Measurements from ENCODE around the gene RALA.
"Not testable (repeated sequence)": the region's sequence is repeated elsewhere in the genome, so short reads cannot be mapped to it uniquely, and the experiment has no call there.

The RALA gene

GRCh38 chr7:39686261-39686924 is 63.0 kb downstream of the RALA start:
- no peak for DNase-seq (ENCODE audit: low read depth)

- no peak for DNase-seq (ENCODE audit: low read depth)
Observed at GRCh38 chr7:39688611-39689480, 65.5 kb downstream of the RALA start.

GRCh38 chr7:39691821-39692220 is 68.4 kb downstream of the RALA start:
- DNase-seq (ENCODE audit: low read depth), result no peak

- not testable (repeated sequence) for DNase-seq (ENCODE audit: low read depth)
Observed at GRCh38 chr7:39693086-39693485, 69.7 kb downstream of the RALA start.

- DNase-seq (ENCODE audit: low read depth), result no peak
Observed at GRCh38 chr7:39693812-39694211, 70.4 kb downstream of the RALA start.

- no peak for DNase-seq (ENCODE audit: low read depth)
Observed at GRCh38 chr7:39695852-39696586, 72.6 kb downstream of the RALA start.

- DNase-seq (ENCODE audit: low read depth), result no peak
Observed at GRCh38 chr7:39696631-39697030, 73.3 kb downstream of the RALA start.

GRCh38 chr7:39697483-39697882 is 74.1 kb downstream of the RALA start:
- no peak for DNase-seq (ENCODE audit: low read depth)

- DNase-seq (ENCODE audit: low read depth), result no peak
Observed at GRCh38 chr7:39700165-39700564, 76.8 kb downstream of the RALA start.

- DNase-seq (ENCODE audit: low read depth), result no peak
Observed at GRCh38 chr7:39700932-39701331, 77.6 kb downstream of the RALA start.

- DNase-seq (ENCODE audit: low read depth), result no peak
Observed at GRCh38 chr7:39702133-39702532, 78.8 kb downstream of the RALA start.

- DNase-seq (ENCODE audit: low read depth), result no peak
Observed at GRCh38 chr7:39703144-39703543, 79.8 kb downstream of the RALA start.

- DNase-seq (ENCODE audit: low read depth), result no peak
Observed at GRCh38 chr7:39709029-39709428, 85.7 kb downstream of the RALA start.

GRCh38 chr7:39709768-39710311 is 86.5 kb downstream of the RALA start:
- no peak for DNase-seq (ENCODE audit: low read depth)

GRCh38 chr7:39712751-39713150 is 89.4 kb downstream of the RALA start:
- DNase-seq (ENCODE audit: low read depth), result no peak

- DNase-seq (ENCODE audit: low read depth), result no peak
Observed at GRCh38 chr7:39714447-39715091, 91.2 kb downstream of the RALA start.

- no peak for DNase-seq (ENCODE audit: low read depth)
Observed at GRCh38 chr7:39720586-39720985, 97.2 kb downstream of the RALA start.

- no peak for DNase-seq (ENCODE audit: low read depth)
Observed at GRCh38 chr7:39721345-39721744, 98.0 kb downstream of the RALA start.

- DNase-seq (ENCODE audit: low read depth), result no peak
Observed at GRCh38 chr7:39721919-39722597, 98.7 kb downstream of the RALA start.

- no peak for DNase-seq (ENCODE audit: low read depth)
Observed at GRCh38 chr7:39727231-39728012, 104.0 kb downstream of the RALA start.
